Fibroblast of skin of abdomen (primary cell): ENCODE results near the gene PCBP2. TPM values are rescaled to one million over a fixed set of nuclear protein-coding genes. Genes with fewer than 3 reads are reported as not detected.
"Not testable (repeated sequence)": the region's sequence is repeated elsewhere in the genome, so short reads cannot be mapped to it uniquely, and the experiment has no call there.

Source experiments
- DNase-seq: peaks from one replicate; pipeline ENCODE4 v3.0.0-alpha.2; 2013
- polyA plus RNA-seq, 2 experiments: library from polyadenylated mRNA; unstranded; fragments of 120-200 nt; gene quantifications; one replicate each; pipeline ENCODE4 v1.2.1, GENCODE V29; 2013; ENCODE audit not compliant: insufficient read length in 2 of 2

PCBP2 gene
- 786 TPM for polyA plus RNA-seq (2013, experiment 1 of 2; ENCODE audit: insufficient read length)
- polyA plus RNA-seq (2013, experiment 2 of 2; ENCODE audit: insufficient read length), result 796 TPM

- DNase-seq, result peak; percentile 100
These were observed at the start of gene PCBP2 for GRCh38 chr12:53451661-53452158. Gene PCBP2, plus strand, starts transcription at chr12:53452102. Its CDS starts 2,699 bp downstream, at chr12:53454801.

GRCh38 chr12:53402351-53402750 lies 49.6 kb upstream of the PCBP2 start:
- DNase-seq, result not testable (repeated sequence)

- no peak for DNase-seq
These were observed 49.0 kb upstream of the PCBP2 start for GRCh38 chr12:53402871-53403270.

- no peak for DNase-seq
These were observed 41.0 kb upstream of the PCBP2 start for GRCh38 chr12:53410951-53411350.

GRCh38 chr12:53413485-53414204 lies 38.3 kb upstream of the PCBP2 start:
- DNase-seq, result no peak

- DNase-seq, result no peak
These were observed 37.0 kb upstream of the PCBP2 start for GRCh38 chr12:53414756-53415417.

GRCh38 chr12:53415752-53416389 lies 36.0 kb upstream of the PCBP2 start:
- DNase-seq, result not testable (repeated sequence)

GRCh38 chr12:53417291-53417816 lies 34.5 kb upstream of the PCBP2 start:
- not testable (repeated sequence) for DNase-seq

- no peak for DNase-seq
These were observed 33.7 kb upstream of the PCBP2 start for GRCh38 chr12:53418221-53418620.

GRCh38 chr12:53419756-53420155 lies 32.1 kb upstream of the PCBP2 start:
- no peak for DNase-seq

GRCh38 chr12:53422247-53422646 lies 29.7 kb upstream of the PCBP2 start:
- not testable (repeated sequence) for DNase-seq

GRCh38 chr12:53423597-53423996 lies 28.3 kb upstream of the PCBP2 start, which contains the start of gene AMHR2:
Gene AMHR2, plus strand, starts transcription at chr12:53423855. Its CDS starts 80 bp downstream, at chr12:53423935.
- DNase-seq, result no peak

- DNase-seq, result no peak
These were observed 27.0 kb upstream of the PCBP2 start for GRCh38 chr12:53424626-53425514.

GRCh38 chr12:53425515-53426150 lies 26.3 kb upstream of the PCBP2 start:
- no peak for DNase-seq

GRCh38 chr12:53427905-53428594 lies 23.9 kb upstream of the PCBP2 start:
- peak; percentile 81 for DNase-seq

GRCh38 chr12:53428741-53429140 lies 23.2 kb upstream of the PCBP2 start:
- DNase-seq, result no peak

- no peak for DNase-seq
These were observed 21.8 kb upstream of the PCBP2 start for GRCh38 chr12:53430116-53430515.

- peak; percentile 20 for DNase-seq
These were observed 20.7 kb upstream of the PCBP2 start for GRCh38 chr12:53431187-53431586.

GRCh38 chr12:53435326-53435725 lies 16.6 kb upstream of the PCBP2 start:
- DNase-seq, result not testable (repeated sequence)

GRCh38 chr12:53439582-53439981 lies 12.3 kb upstream of the PCBP2 start:
- DNase-seq, result not testable (repeated sequence)
